VCaP (cell line): ENCODE results near the gene SEPTIN1.
A peak's percentile ranks its signal among the peaks of the same experiment; 100 is the strongest.

ENCODE experiments used
- H3K27ac ChIP-seq: fragments of 450-650 bp; 2 replicates; pipeline ENCODE4 v1.5.1; 2017
- CTCF ChIP-seq: fragments of 450-650 bp; conservative IDR thresholded peaks from 2 replicates; pipeline ENCODE4 v1.5.1; 2017; ENCODE audit warnings: mild to moderate bottlenecking, moderate library complexity

Gene SEPTIN1

GRCh38 chr16:30377050-30377811, 5.1 kb downstream of the SEPTIN1 start:
- TF ChIP-seq CTCF, result no peak
- H3K27ac ChIP-seq, result peak overlapping the region; percentile 93

GRCh38 chr16:30376461-30376902, 5.9 kb downstream of the SEPTIN1 start:
- peak overlapping the region; percentile 93 for H3K27ac ChIP-seq
- no peak for TF ChIP-seq CTCF

- TF ChIP-seq CTCF, result no peak
Measured at GRCh38 chr16:30375864-30376263, 6.5 kb downstream of the SEPTIN1 start.

GRCh38 chr16:30374538-30374937, 7.8 kb downstream of the SEPTIN1 start, which contains the start of gene MYL11:
Gene MYL11 (plus strand): TSS chr16:30374802. CDS start chr16:30374858, 56 bp downstream.
- no peak within 1 kb of the TSS for H3K27ac ChIP-seq
- no peak for TF ChIP-seq CTCF

More at GRCh38 chr16:30375864-30376263, 6.5 kb downstream of the SEPTIN1 start:
- H3K27ac ChIP-seq, result no peak overlapping the region

GRCh38 chr16:30372725-30373124, 9.6 kb downstream of the SEPTIN1 start:
- TF ChIP-seq CTCF, result no peak
- no peak overlapping the region for H3K27ac ChIP-seq

GRCh38 chr16:30372038-30372712, 10.2 kb downstream of the SEPTIN1 start:
- no peak for TF ChIP-seq CTCF
- H3K27ac ChIP-seq, result no peak overlapping the region; the same call in 1 of the 2 replicates

GRCh38 chr16:30371248-30371816, 11.0 kb downstream of the SEPTIN1 start:
- H3K27ac ChIP-seq, result peak overlapping the region; percentile 71
- TF ChIP-seq CTCF, result no peak
